Caco-2 (cell line): ENCODE data around the gene ESYT1. TPM values are rescaled to one million over a fixed set of nuclear protein-coding genes. Genes with fewer than 3 reads are reported as not detected.

Experiments used
- BruUV-seq: library from RNA; stranded (reverse); fragments of 400-500 nt; replicated peaks from 2 replicates; lab custom pipeline; 2021; lab: Mats Ljungman, UMichigan
- CTCF ChIA-PET: fragments of 300-600 bp; sonication (Branson Sonifier 250); formaldehyde crosslinking; loops from one replicate; lab custom pipeline; 2022; ENCODE audit warnings: antibody characterized with exemption; lab: Charles Lee
- POLR2A ChIA-PET: fragments of 300-600 bp; sonication (Branson Sonifier 250); formaldehyde crosslinking; loops from one replicate; lab custom pipeline; 2022; ENCODE audit warnings: antibody characterized with exemption; lab: Charles Lee
- DNase-seq, 2 experiments: peaks; one replicate each; pipeline versions ENCODE4 v3.0.0 to v3.0.0-alpha.2; 2020 to 2022
- H3K27me3 ChIP-seq: replicated peaks from 2 replicates; pipeline ENCODE4 v1.6.0; 2011; ENCODE audit warnings: low read length; ENCODE audit not compliant: control insufficient read depth, insufficient read depth
- H3K36me3 ChIP-seq: 2 replicates; pipeline ENCODE4 v1.5.1; 2011; ENCODE audit warnings: low read length; ENCODE audit not compliant: control insufficient read depth, insufficient read depth
- H3K4me1 ChIP-seq: fragments of 250-450 bp; sonication (Bioruptor Pico); 2 replicates; pipeline ENCODE4 v1.5.1; 2020; ENCODE audit warnings: mild to moderate bottlenecking
- H3K4me3 ChIP-seq: 2 replicates; pipeline ENCODE4 v1.5.1; 2011; ENCODE audit warnings: low read depth, mild to moderate bottlenecking, control low read depth, low read length
- H3K9me3 ChIP-seq: fragments of 250-450 bp; sonication (Bioruptor Pico); 2 replicates; pipeline ENCODE4 v1.5.1; 2020; ENCODE audit warnings: mild to moderate bottlenecking, moderate library complexity
- H3K27ac Mint-ChIP-seq: one replicate; pipeline ENCODE4 v1.8.0; 2022; ENCODE audit warnings: mixed read lengths; ENCODE audit not compliant: unreplicated experiment
- H3K27me3 Mint-ChIP-seq: one replicate; pipeline ENCODE4 v1.8.0; 2022; ENCODE audit warnings: mixed read lengths; ENCODE audit not compliant: insufficient read depth, unreplicated experiment
- H3K36me3 Mint-ChIP-seq: one replicate; pipeline ENCODE4 v1.8.0; 2022; ENCODE audit warnings: mild to moderate bottlenecking, mixed read lengths; ENCODE audit not compliant: insufficient read depth, unreplicated experiment
- H3K4me1 Mint-ChIP-seq: one replicate; pipeline ENCODE4 v1.8.0; 2022; ENCODE audit warnings: low read depth, mixed read lengths; ENCODE audit not compliant: unreplicated experiment
- H3K4me3 Mint-ChIP-seq: one replicate; pipeline ENCODE4 v1.8.0; 2022; ENCODE audit warnings: mild to moderate bottlenecking, moderate library complexity, mixed read lengths; ENCODE audit not compliant: unreplicated experiment
- H3K9me3 Mint-ChIP-seq: one replicate; pipeline ENCODE4 v1.8.0; 2022; ENCODE audit warnings: mixed read lengths; ENCODE audit not compliant: unreplicated experiment
- intact Hi-C: fragments of 100-400 bp; cut with micrococcal nuclease; formaldehyde crosslinking; loops from one replicate; pipeline ENCODE4 v1.10.0; 2022; ENCODE audit not compliant: unreplicated experiment
- total RNA-seq: library from RNA; stranded (reverse); gene quantifications from 2 replicates; pipeline ENCODE4 v1.2.3, GENCODE V29; 2022
- TF ChIP-seq, protein P1 (sequence below), 2 experiments: fragments of 200-600 bp in 1 of 2; IDR thresholded peaks; 1 replicate in 1 of 2; 2 replicates in 1 of 2; pipeline versions ENCODE4 v1.5.1 to v1.8.0; 2011 to 2022; ENCODE audit warnings: antibody characterized with exemption in 1 of 2, control low read depth in 1 of 2, inconsistent platforms in 1 of 2, low read depth in 1 of 2, low read length in 1 of 2, mild to moderate bottlenecking in 1 of 2, moderate library complexity in 1 of 2; ENCODE audit not compliant: insufficient read depth in 1 of 2, severe bottlenecking in 1 of 2, unreplicated experiment in 1 of 2

The ESYT1 gene
- total RNA-seq, 1 experiment from 2014 or later, result 79.0 TPM

DNA sequence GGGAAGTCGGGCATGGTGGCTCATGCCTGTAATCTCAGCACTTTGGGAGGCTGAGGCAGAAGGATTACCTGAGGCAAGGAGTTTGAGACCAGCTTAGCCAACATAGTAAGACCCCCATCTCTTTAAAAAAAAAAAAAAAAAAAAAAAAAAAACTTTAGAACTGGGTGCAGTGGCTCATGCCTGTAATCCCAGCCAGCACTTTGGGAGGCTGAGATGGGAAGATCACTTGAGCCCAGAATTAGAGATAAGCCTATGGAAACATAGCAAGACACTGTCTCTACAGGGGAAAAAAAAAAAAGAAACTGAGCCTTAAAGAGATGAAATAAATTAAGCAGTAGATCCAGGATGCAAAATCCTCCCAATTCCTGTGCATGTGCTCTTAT, 25.4 kb upstream of the ESYT1 start:
- Histone ChIP-seq H3K9me3 (no peaks in the 10 kb centered on the region), H3K4me3 (no peak overlapping the region), H3K36me3 (peaks cover 3% of the 10 kb centered on the region), H3K27me3 (no peaks in the 10 kb centered on the region), H3K4me1 (peaks cover 23% of the 10 kb centered on the region)
- no peak for DNase-seq
- CTCF ChIA-PET, result no interaction called here
- H3K9me3 Mint-ChIP-seq, result no peaks in the 10 kb centered on the region
- intact Hi-C loops, result no loop called here
- peak overlapping the region; percentile 98 for H3K4me3 Mint-ChIP-seq
- POLR2A ChIA-PET, result interaction anchor here (2.4 kb wide), 1 partner anchor 22 kb away, joined by 48 read pairs; the partner anchor contains the start of gene ERBB3
- H3K27me3 Mint-ChIP-seq, result no peaks in the 10 kb centered on the region
- peaks cover 9% of the 10 kb centered on the region for H3K4me1 Mint-ChIP-seq
- no peak overlapping the region for H3K27ac Mint-ChIP-seq
- no TSS peak for BruUV-seq
- TF ChIP-seq, protein P1, sequence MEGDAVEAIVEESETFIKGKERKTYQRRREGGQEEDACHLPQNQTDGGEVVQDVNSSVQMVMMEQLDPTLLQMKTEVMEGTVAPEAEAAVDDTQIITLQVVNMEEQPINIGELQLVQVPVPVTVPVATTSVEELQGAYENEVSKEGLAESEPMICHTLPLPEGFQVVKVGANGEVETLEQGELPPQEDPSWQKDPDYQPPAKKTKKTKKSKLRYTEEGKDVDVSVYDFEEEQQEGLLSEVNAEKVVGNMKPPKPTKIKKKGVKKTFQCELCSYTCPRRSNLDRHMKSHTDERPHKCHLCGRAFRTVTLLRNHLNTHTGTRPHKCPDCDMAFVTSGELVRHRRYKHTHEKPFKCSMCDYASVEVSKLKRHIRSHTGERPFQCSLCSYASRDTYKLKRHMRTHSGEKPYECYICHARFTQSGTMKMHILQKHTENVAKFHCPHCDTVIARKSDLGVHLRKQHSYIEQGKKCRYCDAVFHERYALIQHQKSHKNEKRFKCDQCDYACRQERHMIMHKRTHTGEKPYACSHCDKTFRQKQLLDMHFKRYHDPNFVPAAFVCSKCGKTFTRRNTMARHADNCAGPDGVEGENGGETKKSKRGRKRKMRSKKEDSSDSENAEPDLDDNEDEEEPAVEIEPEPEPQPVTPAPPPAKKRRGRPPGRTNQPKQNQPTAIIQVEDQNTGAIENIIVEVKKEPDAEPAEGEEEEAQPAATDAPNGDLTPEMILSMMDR (IDR thresholded peaks at IDR 0.05; ENCODE audit: insufficient read depth in 1 of 2, low read depth in 1 of 2, low read length in 1 of 2, severe bottlenecking in 1 of 2, unreplicated experiment in 1 of 2), result no peak
- H3K36me3 Mint-ChIP-seq, result peaks cover 85% of the 10 kb centered on the region

GRCh38 chr12:56103066-56103711, 24.9 kb upstream of the ESYT1 start:
- intact Hi-C loops, result no loop called here

DNA sequence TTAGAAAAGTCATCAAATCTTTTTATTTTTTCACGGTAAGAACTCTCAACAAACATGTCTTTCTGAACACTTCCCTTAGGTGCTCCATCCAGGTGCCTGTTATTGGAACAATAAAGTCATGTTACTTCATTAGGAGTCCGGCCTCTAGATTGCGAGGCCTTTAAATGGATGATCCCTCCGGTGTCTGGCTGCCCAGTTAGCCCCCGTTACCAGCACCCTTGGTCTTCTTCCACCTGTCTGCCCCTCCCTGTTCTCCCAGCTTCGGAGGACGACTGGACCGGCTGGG, 24.3 kb upstream of the ESYT1 start:
- no peaks in the 10 kb centered on the region for H3K9me3 ChIP-seq
- intact Hi-C loops, result loop anchor here (1.0 kb wide), 5 partner anchors 13 to 130 kb away; partner anchors contain the start of gene RPL41
- peaks cover 23% of the 10 kb centered on the region for H3K4me1 ChIP-seq
- H3K27me3 ChIP-seq, result no peaks in the 10 kb centered on the region; the same call in 1 of the 2 replicates
- Mint-ChIP-seq H3K27ac (peak overlapping the region; percentile 99), H3K27me3 (no peaks in the 10 kb centered on the region), H3K9me3 (no peaks in the 10 kb centered on the region), H3K36me3 (peaks cover 85% of the 10 kb centered on the region), H3K4me3 (peak overlapping the region; percentile 98), H3K4me1 (peaks cover 9% of the 10 kb centered on the region)
- no TSS peak for BruUV-seq
- ChIA-PET POLR2A (interaction anchor here (0.5 to 2.4 kb wide), 15 partner anchors 9 to 396 kb away, joined by 3 to 48 read pairs (median 4); partner anchors contain the start of genes ERBB3, ESYT1, ITGA7 and MYL6), CTCF (interaction anchor here (0.6 to 2.4 kb wide), 16 partner anchors 15 to 533 kb away, joined by 3 to 24 read pairs (median 5); partner anchors contain the start of genes DNAJC14, ESYT1, ORMDL2 and RAB5B)
- H3K36me3 ChIP-seq, result peaks cover 3% of the 10 kb centered on the region
- no peak for DNase-seq
- TF ChIP-seq, protein P1 (IDR thresholded peaks at IDR 0.05; ENCODE audit: insufficient read depth in 1 of 2, low read depth in 1 of 2, low read length in 1 of 2, severe bottlenecking in 1 of 2, unreplicated experiment in 1 of 2), result no peak
- peak overlapping the region; percentile 36 for H3K4me3 ChIP-seq

More at GRCh38 chr12:56103066-56103711, 24.9 kb upstream of the ESYT1 start:
- Histone ChIP-seq H3K36me3 (peaks cover 3% of the 10 kb centered on the region), H3K4me1 (peaks cover 23% of the 10 kb centered on the region), H3K4me3 (peak overlapping the region; percentile 36), H3K9me3 (no peaks in the 10 kb centered on the region), H3K27me3 (no peaks in the 10 kb centered on the region; the same call in 1 of the 2 replicates)
- DNase-seq, result no peak
- Mint-ChIP-seq H3K27me3 (no peaks in the 10 kb centered on the region), H3K9me3 (no peaks in the 10 kb centered on the region), H3K4me3 (peak overlapping the region; percentile 98), H3K4me1 (peaks cover 9% of the 10 kb centered on the region), H3K36me3 (peaks cover 85% of the 10 kb centered on the region), H3K27ac (peak overlapping the region; percentile 99)
- TF ChIP-seq, protein P1 (IDR thresholded peaks at IDR 0.05; ENCODE audit: insufficient read depth in 1 of 2, low read depth in 1 of 2, low read length in 1 of 2, severe bottlenecking in 1 of 2, unreplicated experiment in 1 of 2), result no peak
- CTCF ChIA-PET, result interaction anchor here (1.2 to 2.4 kb wide), 5 partner anchors 21 to 107 kb away, joined by 3 to 22 read pairs (median 7); partner anchors contain the start of gene SMARCC2
- POLR2A ChIA-PET, result interaction anchor here (1.3 to 2.4 kb wide), 4 partner anchors 8 to 130 kb away, joined by 3 to 48 read pairs (median 10); partner anchors contain the start of genes ERBB3, RAB5B and SUOX
- no TSS peak for BruUV-seq
